HepG2 (cell line): ENCODE data around the gene EEF1A2. TPM values are rescaled to one million over a fixed set of nuclear protein-coding genes. Genes with fewer than 3 reads are reported as not detected.
A peak's percentile ranks its signal among the peaks of the same experiment; 100 is the strongest.

ENCODE experiments used
- ATAC-seq: fragments of 200-7000 bp; cut with Tn5 transposase; 3 replicates; pipeline ENCODE4 v1.9.1; 2020; ENCODE audit warnings: mild to moderate bottlenecking, moderate library complexity
- BruUV-seq: library from RNA; stranded (reverse); fragments of 400-500 nt; replicated peaks from 2 replicates; lab custom pipeline; 2021; lab: Mats Ljungman, UMichigan
- CTCF ChIA-PET: fragments of 300-600 bp; formaldehyde crosslinking; extraction: SDS; loops from one replicate; lab custom pipeline; 2021; ENCODE audit warnings: low total read pairs, inconsistent platforms, low intra/inter-chr PET ratio; lab: Yijun Ruan, JAX
- POLR2A ChIA-PET: fragments of 350-600 bp; sonication (Branson Sonifier 250); formaldehyde crosslinking; loops from one replicate; lab custom pipeline; 2020; ENCODE audit warnings: antibody characterized with exemption, inconsistent platforms; lab: Yijun Ruan, JAX
- DNase-seq: peaks from one replicate; pipeline ENCODE4 v3.0.0-alpha.2; 2015; ENCODE audit warnings: low spot score
- FAIRE-seq: peaks from 3 replicates; lab custom pipeline; 2011; peaks lifted over from hg19 to GRCh38; lab: Jason Lieb, UNC
- H2AFZ ChIP-seq: one replicate; pipeline ENCODE4 v1.6.1; 2011; ENCODE audit warnings: low read length, inconsistent platforms
- H3K27ac ChIP-seq: fragments of 300-600 bp; 3 replicates; pipeline ENCODE4 v1.8.0; 2011; ENCODE audit warnings: mixed run types, mild to moderate bottlenecking, mixed read lengths, low read length, inconsistent platforms; ENCODE audit not compliant: insufficient read depth; ENCODE audit errors: extremely low read length
- H3K27me3 ChIP-seq, 2 experiments: fragments of 200-600 bp in 1 of 2; 2 replicates in 1 of 2; 3 replicates in 1 of 2; pipeline versions ENCODE4 v1.6.0 to v1.8.0; 2011; ENCODE audit warnings: low read length in 2 of 2, mild to moderate bottlenecking in 2 of 2, moderate library complexity in 2 of 2, inconsistent platforms in 1 of 2; ENCODE audit not compliant: insufficient read depth in 2 of 2, control insufficient read depth in 1 of 2
- H3K36me3 ChIP-seq, 2 experiments: fragments of 200-600 bp in 1 of 2; replicated peaks in 1 of 2; 2 replicates in 1 of 2; 3 replicates in 1 of 2; pipeline versions ENCODE4 v1.5.1 to v1.8.0; 2011; ENCODE audit warnings: low read length in 2 of 2, inconsistent platforms in 1 of 2; ENCODE audit not compliant: insufficient read depth in 2 of 2, control insufficient read depth in 1 of 2
- H3K4me1 ChIP-seq: 2 replicates; pipeline ENCODE4 v1.5.1; 2012; ENCODE audit warnings: low read length, inconsistent platforms; ENCODE audit not compliant: insufficient read depth
- H3K4me2 ChIP-seq: 2 replicates; pipeline ENCODE4 v1.6.0; 2011; ENCODE audit warnings: low read depth, low read length, inconsistent platforms
- H3K4me3 ChIP-seq, 3 experiments: fragments of 200-600 bp in 1 of 3; sonication (generic), shearing (Covaris generic) in 1 of 3; replicated peaks in 1 of 3; 2 replicates each; pipeline ENCODE4 v1.5.1; 2011 to 2016; ENCODE audit warnings: low read length in 3 of 3, inconsistent platforms in 2 of 3, low read depth in 2 of 3, mild to moderate bottlenecking in 2 of 3, control low read depth in 1 of 3, mixed read lengths in 1 of 3; ENCODE audit not compliant: insufficient read depth in 1 of 3
- H3K79me2 ChIP-seq: one replicate; pipeline ENCODE4 v1.6.1; 2011; ENCODE audit warnings: low read length, inconsistent platforms; ENCODE audit not compliant: insufficient read depth
- H3K9ac ChIP-seq: 2 replicates; pipeline ENCODE4 v1.6.0; 2011; ENCODE audit warnings: mild to moderate bottlenecking, low read depth, low read length, inconsistent platforms; ENCODE audit not compliant: insufficient read depth
- H3K9me3 ChIP-seq: 2 replicates; pipeline ENCODE4 v1.5.1; 2012; ENCODE audit warnings: mild to moderate bottlenecking, low read length
- H4K20me1 ChIP-seq: 2 replicates; pipeline ENCODE4 v1.6.0; 2011; ENCODE audit warnings: inconsistent platforms, mild to moderate bottlenecking, low read length, moderate library complexity; ENCODE audit not compliant: insufficient read depth
- BATF2 ChIP-seq: sonication (generic); formaldehyde crosslinking; IDR thresholded peaks from 2 replicates; pipeline ENCODE4 v1.8.0; 2022; ENCODE audit warnings: mild to moderate bottlenecking, missing genetic modification reagents, moderate library complexity
- ERF ChIP-seq: IDR thresholded peaks from 2 replicates; pipeline ENCODE4 v1.6.1; 2018; ENCODE audit warnings: missing biosample characterization, missing genetic modification reagents
- GMEB2 ChIP-seq: IDR thresholded peaks from 2 replicates; pipeline ENCODE4 v1.6.1; 2016; ENCODE audit warnings: missing biosample characterization, missing genetic modification reagents, low read depth
- KIAA2018 ChIP-seq: sonication (generic); formaldehyde crosslinking; IDR thresholded peaks from 2 replicates; pipeline ENCODE4 v1.5.0; 2020; ENCODE audit warnings: mild to moderate bottlenecking, missing genetic modification reagents, borderline replicate concordance
- NFIB ChIP-seq: sonication (generic); formaldehyde crosslinking; IDR thresholded peaks from 2 replicates; pipeline ENCODE4 v1.9.0; 2021; ENCODE audit warnings: missing genetic modification reagents, mild to moderate bottlenecking, borderline replicate concordance
- SMC3 ChIP-seq: IDR thresholded peaks from 2 replicates; pipeline ENCODE4 v1.6.1; 2011; ENCODE audit warnings: low read length, improper control_type of control experiment
- ZNF687 ChIP-seq: sonication (generic); formaldehyde crosslinking; IDR thresholded peaks from 2 replicates; pipeline ENCODE4 v1.5.1; 2020; ENCODE audit warnings: mild to moderate bottlenecking, missing genetic modification reagents, moderate library complexity
- WGBS: methylation state at CpG from one replicate; pipeline ENCODE4 v1.1.6; 2017; ENCODE audit warnings: low lambda C conversion rate; 5-methylcytosine and 5-hydroxymethylcytosine counted together
- in situ Hi-C: cut with HindIII; loops from 2 replicates; pipeline ENCODE4 v1.10.0; 2017; ENCODE audit warnings: low pct_unique_long_range_greater_than_20kb; ENCODE audit not compliant: extremely low pct_ligation_motif_present
- intact Hi-C: fragments of 100-400 bp; cut with micrococcal nuclease; formaldehyde crosslinking; loops from one replicate; pipeline ENCODE4 v1.10.0; 2022; ENCODE audit not compliant: unreplicated experiment
- polyA plus RNA-seq, 8 experiments: library from polyadenylated mRNA; depleted of rRNA in 3 of 8; stranded (reverse) in 7 of 8; unstranded in 1 of 8; fragments of >200 nt; fragmentation: Illumina TruSeq in 4 of 8; extraction: Trizol in 4 of 8; gene quantifications; 2 replicates each; pipeline versions ENCODE4 v1.2.1 to v1.2.3, GENCODE V29; 2011 to 2016; ENCODE audit warnings: low read depth in 4 of 8, missing spikeins in 1 of 8, mixed read lengths in 1 of 8; ENCODE audit not compliant: insufficient read depth in 1 of 8
- total RNA-seq, 5 experiments: library from RNA; depleted of rRNA; stranded (reverse); fragments of >200 nt; fragmentation: Illumina TruSeq; extraction: Trizol; gene quantifications; 2 replicates each; pipeline ENCODE4 v1.2.3, GENCODE V29; 2016; ENCODE audit warnings: low read depth in 1 of 5

The EEF1A2 gene
- total and polyA plus RNA-seq, 2 of the 13 experiments (the other 11 are each of a cell fraction or from before 2014, with no cell fraction given) = 0.44 to 0.87 TPM

GRCh38 chr20:63488315-63489251 lies 10.3 kb downstream of the EEF1A2 start:
- Histone ChIP-seq H3K4me1 (peaks cover 9% of the 10 kb centered on the region), H4K20me1 (no peaks in the 10 kb centered on the region; the same call in 1 of the 2 replicates), H3K4me3 (no peak overlapping the region), H3K4me2 (no peak overlapping the region), H3K9me3 (no peaks in the 10 kb centered on the region), H3K9ac (no peak overlapping the region), H3K79me2 (no peaks in the 10 kb centered on the region), H3K36me3 (no peaks in the 10 kb centered on the region), H2AFZ (no peak overlapping the region), H3K27ac (no peak overlapping the region), H3K27me3 (peaks cover 15 to 54% of the 10 kb centered on the region in 2 experiments)
- WGBS = 8% methylated on average over 62 of the region's 83 CpGs
- BruUV-seq = no TSS peak
- no peak; the same call in 2 of the 3 replicates for ATAC-seq
- intact Hi-C loops (no loop called here), in situ Hi-C loops (no loop called here)
- no peak for DNase-seq
- FAIRE-seq = no peak
- ChIA-PET CTCF (no interaction called here), POLR2A (no interaction called here)
- TF ChIP-seq ZNF687 (CRISPR knock-in tag) = peak; percentile 10; the same call in 1 of the 2 replicates
- TF ChIP-seq GMEB2 (CRISPR knock-in tag) = no peak
- TF ChIP-seq ERF = no peak
- TF ChIP-seq SMC3 = no peak
- TF ChIP-seq BATF2 (CRISPR knock-in tag) = no peak
- no peak for TF ChIP-seq KIAA2018
- 0 out of 2 replicates have a peak, but pooled peaks have one; percentile 51 for TF ChIP-seq NFIB (CRISPR knock-in tag)
